Fibroblast of mammary gland (primary cell): ENCODE results near the gene TRIM37.

ENCODE experiments used
- DNase-seq: peaks from one replicate; pipeline ENCODE4 v3.0.0-alpha.2; 2010; ENCODE audit warnings: low read depth
- H3K4me3 ChIP-seq: 2 replicates; pipeline ENCODE4 v1.5.1; 2011; ENCODE audit warnings: low read depth, mild to moderate bottlenecking, low read length, moderate library complexity; ENCODE audit not compliant: control insufficient read depth
- TF ChIP-seq, protein P1 (sequence below): conservative IDR thresholded peaks from 2 replicates; pipeline ENCODE4 v1.5.1; 2011; ENCODE audit warnings: low read depth, low read length, inconsistent platforms; ENCODE audit not compliant: control insufficient read depth, insufficient read depth

TRIM37 gene

DNA sequence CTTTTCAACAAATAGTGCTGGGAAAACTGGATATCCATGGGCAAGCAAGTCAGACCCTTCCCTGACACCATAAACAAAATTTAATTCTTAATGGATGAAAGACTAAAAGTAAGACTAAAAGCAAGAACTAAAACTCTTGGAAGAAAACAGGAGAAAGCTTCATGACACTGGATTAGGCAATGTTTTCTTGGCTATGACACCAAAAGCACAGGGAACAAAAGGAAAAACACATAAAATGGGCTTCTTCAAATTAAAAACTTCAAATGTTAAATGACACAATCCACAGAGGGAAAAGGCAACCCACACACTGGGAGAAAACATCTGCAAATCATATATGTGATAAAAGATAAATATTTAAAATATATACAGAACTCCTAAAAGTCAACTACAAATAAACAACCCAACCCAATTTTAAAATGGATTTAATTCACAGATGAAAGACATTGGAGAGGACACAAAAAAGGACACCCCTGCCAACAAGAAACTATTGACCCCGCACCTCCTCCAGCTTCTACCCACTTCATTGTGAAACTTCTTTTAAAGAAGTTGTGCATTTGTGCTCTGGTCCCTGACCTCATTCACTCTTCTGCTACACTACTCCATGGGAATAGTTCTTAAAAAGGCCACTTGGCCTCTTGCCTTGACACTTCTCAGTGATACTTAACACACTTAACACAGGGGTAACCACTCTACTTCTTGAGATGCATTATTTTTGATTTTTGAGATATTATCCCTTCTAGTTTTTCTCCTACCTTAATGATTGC is 80.3 kb downstream of the TRIM37 start:
- TF ChIP-seq, protein P1, sequence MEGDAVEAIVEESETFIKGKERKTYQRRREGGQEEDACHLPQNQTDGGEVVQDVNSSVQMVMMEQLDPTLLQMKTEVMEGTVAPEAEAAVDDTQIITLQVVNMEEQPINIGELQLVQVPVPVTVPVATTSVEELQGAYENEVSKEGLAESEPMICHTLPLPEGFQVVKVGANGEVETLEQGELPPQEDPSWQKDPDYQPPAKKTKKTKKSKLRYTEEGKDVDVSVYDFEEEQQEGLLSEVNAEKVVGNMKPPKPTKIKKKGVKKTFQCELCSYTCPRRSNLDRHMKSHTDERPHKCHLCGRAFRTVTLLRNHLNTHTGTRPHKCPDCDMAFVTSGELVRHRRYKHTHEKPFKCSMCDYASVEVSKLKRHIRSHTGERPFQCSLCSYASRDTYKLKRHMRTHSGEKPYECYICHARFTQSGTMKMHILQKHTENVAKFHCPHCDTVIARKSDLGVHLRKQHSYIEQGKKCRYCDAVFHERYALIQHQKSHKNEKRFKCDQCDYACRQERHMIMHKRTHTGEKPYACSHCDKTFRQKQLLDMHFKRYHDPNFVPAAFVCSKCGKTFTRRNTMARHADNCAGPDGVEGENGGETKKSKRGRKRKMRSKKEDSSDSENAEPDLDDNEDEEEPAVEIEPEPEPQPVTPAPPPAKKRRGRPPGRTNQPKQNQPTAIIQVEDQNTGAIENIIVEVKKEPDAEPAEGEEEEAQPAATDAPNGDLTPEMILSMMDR = no peak
- no peak overlapping the region for H3K4me3 ChIP-seq
- no peak for DNase-seq

DNA sequence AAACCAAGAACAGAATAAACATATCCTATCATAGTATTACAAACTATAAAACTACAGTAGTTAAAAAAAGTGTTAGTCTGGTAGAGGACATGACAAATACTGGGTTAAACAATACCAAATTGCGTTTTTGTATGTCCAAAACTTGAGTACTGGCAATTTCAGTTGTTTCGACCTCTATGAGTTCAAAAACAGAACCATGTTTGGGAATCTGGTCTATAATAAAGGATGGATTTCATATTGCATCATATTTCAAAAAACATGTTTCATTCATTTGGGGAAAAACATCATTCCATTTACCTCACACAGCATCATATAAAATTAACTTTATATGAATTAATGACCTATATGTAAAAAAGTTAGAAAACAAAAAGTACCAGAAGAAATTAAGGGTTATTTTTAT is 81.8 kb downstream of the TRIM37 start:
- TF ChIP-seq, protein P1 = no peak
- H3K4me3 ChIP-seq = no peak overlapping the region
- DNase-seq = no peak

DNA sequence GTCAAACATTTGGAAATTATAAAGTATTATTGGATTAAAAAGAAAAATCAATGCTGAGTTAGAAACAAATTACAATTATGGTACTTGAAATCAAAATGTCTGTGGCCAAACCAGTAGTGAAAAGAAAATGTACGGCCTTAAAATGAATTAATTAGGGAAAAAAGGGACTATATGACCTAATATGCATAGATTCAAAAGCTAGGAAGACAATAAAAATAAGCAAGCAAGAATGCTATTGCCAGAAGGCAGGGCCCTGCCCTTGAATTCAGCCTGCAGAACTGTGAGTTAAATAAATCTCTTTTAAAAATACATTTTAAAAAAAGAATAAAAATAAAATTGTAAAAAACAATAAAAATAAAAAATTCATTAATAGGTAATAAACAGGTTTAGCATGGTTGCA is 88.7 kb downstream of the TRIM37 start:
- TF ChIP-seq, protein P1 = no peak
- DNase-seq = no peak
- no peak overlapping the region for H3K4me3 ChIP-seq

DNA sequence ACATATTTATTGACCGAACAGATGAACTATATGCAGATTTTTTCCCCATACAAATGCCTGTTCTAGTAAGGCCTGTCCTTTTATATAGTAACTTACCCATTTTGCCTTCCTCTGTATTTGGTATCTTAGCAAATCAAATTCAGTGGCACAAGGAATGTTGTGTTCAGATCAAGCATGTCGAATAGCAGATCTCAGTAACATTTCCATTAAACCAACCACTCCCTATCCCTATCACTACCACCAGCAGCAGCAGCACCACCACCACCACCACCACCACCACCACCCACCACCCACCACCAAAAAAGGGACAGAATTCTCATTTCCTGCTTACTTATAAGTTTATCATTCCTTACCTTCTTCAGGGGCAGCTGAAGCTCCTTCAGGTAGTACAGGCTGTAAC is 94.7 kb downstream of the TRIM37 start:
- TF ChIP-seq, protein P1 = no peak
- H3K4me3 ChIP-seq = no peak overlapping the region
- DNase-seq = no peak

DNA sequence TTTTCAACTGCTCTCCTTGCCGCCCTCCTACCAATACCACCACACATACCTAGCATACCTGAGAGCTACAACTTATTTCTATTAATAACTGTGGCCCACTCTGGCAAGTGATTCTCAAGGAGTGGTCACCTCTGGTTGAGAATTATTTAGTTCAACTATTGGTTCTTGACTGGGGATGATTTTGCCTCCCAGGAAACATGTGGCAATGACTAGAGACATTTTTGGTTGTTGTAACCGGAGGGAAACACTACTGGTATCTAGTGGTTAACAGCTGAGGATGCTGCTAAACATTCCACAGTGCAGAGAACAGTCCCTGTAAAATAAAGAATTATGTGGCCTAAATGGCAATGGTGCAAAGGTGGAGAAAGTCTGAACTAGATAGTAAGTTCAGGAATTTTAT is 96.7 kb downstream of the TRIM37 start:
- TF ChIP-seq, protein P1 = no peak
- DNase-seq = no peak
- H3K4me3 ChIP-seq = no peak overlapping the region

DNA sequence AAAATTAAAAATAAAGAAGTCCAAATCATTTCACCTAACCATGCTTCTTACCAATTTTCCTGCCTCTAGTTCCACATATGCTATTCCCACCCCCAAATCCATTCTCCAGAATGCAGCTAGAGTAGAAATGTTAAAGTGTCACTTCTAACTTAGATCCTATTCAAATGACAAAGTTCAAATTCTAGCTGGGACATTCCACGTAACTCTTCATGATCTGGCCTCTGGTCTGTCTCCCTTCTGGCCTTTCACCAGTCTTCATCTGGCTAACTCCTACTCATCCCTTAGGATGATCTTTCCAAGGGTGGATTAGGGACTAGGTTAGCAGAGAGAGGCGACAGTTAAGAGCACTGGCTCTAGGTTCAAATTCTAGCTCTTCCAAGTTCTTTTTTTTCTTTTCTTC is 97.9 kb downstream of the TRIM37 start:
- TF ChIP-seq, protein P1 = no peak
- no peak for DNase-seq
- H3K4me3 ChIP-seq = no peak overlapping the region
